Measurements from ENCODE around the gene FSCN2. TPM values are rescaled to one million over a fixed set of nuclear protein-coding genes. Genes with fewer than 3 reads are reported as not detected.
A peak's percentile ranks its signal among the peaks of the same experiment; 100 is the strongest.

FSCN2 gene
- total and polyA plus RNA-seq, 2 donors (not counting 3 experiments of a cell fraction or from before 2014, with no cell fraction given) = 0.32 to 0.71 TPM

GRCh38 chr17:81551458-81552243 lies 23.5 kb downstream of the FSCN2 start:
- no peaks in the 10 kb centered on the region for H3K9me3 ChIP-seq (replicated peaks; ENCODE audit: control insufficient read depth, insufficient read depth, low read length)
- DNase-seq (ENCODE audit: low read depth, low spot score) (peak; percentile 69), FAIRE-seq (no peak)
- peaks cover 33% of the 10 kb centered on the region for H3K79me2 ChIP-seq (ENCODE audit: control insufficient read depth, insufficient read depth, low read length)
- no peaks in the 10 kb centered on the region for H3K9me1 ChIP-seq (replicated peaks; ENCODE audit: control insufficient read depth, extremely low read depth, insufficient read depth, low read length)
- POLR2A ChIA-PET = interaction anchor here (0.8 to 1.0 kb wide), 3 partner anchors 10 to 15 kb away, joined by 4 to 6 read pairs (median 6); no protein-coding TSS in a partner anchor
- H3K4me1 ChIP-seq (ENCODE audit: control insufficient read depth, extremely low read depth, insufficient read depth, low read length) = peaks cover 33% of the 10 kb centered on the region
- BruUV-seq (replicated peaks) = no TSS peak
- CTCF ChIA-PET = interaction anchor here (0.9 to 2.6 kb wide), 10 partner anchors 8 to 297 kb away, joined by 3 to 16 read pairs (median 4); no protein-coding TSS in a partner anchor
- peaks cover 4 to 34% of the 10 kb centered on the region in 2 experiments for H3K36me3 ChIP-seq (ENCODE audit: control insufficient read depth in 2 of 2, extremely low read depth in 1 of 2, insufficient read depth in 2 of 2, low read length in 2 of 2)
- peak overlapping the region; percentile 61 for H3K4me2 ChIP-seq (ENCODE audit: insufficient read depth, low read length)
- TF ChIP-seq EZH2 (IDR thresholded peaks at IDR 0.05; ENCODE audit: borderline replicate concordance, low read depth, low read length, severe bottlenecking) = no peak
- TF ChIP-seq MAX (IDR thresholded peaks at IDR 0.05; ENCODE audit: insufficient read depth, insufficient read length) = no peak
- TF ChIP-seq POLR2A (IDR thresholded peaks at IDR 0.05; ENCODE audit: low read depth, low read length) = peak; percentile 28
- TF ChIP-seq POLR2AphosphoS5 (IDR thresholded peaks at IDR 0.05; ENCODE audit: insufficient read depth, low read depth, low read length) = no peak
- no peak for TF ChIP-seq JUN (IDR thresholded peaks at IDR 0.05; ENCODE audit: borderline replicate concordance, insufficient read depth, insufficient read length, low read depth)
- no peak for TF ChIP-seq MYC (IDR thresholded peaks at IDR 0.05; ENCODE audit: low read depth, low read length)
- no peak for TF ChIP-seq FOS (IDR thresholded peaks at IDR 0.05; ENCODE audit: borderline replicate concordance, insufficient read depth, low read length)
- peak overlapping the region; percentile 64 for H3K9ac ChIP-seq (replicated peaks; ENCODE audit: extremely low read depth, insufficient read depth, low read length)
- intact Hi-C loops (cut with micrococcal nuclease) (loop anchor here (2.0 kb wide), 1 partner anchor 25 kb away; no protein-coding TSS in a partner anchor), dilution Hi-C loops (cut with MboI; ENCODE audit: extremely low pct_ligation_motif_present, low sequenced_read_pairs) (no loop called here)
- peak overlapping the region; percentile 70 for H2AFZ ChIP-seq (ENCODE audit: low read depth, low read length)
- H4K20me1 ChIP-seq (replicated peaks; ENCODE audit: control insufficient read depth, extremely low read depth, insufficient read depth, low read length) = no peaks in the 10 kb centered on the region
- H3K27ac ChIP-seq (ENCODE audit: insufficient read depth, low read depth, low read length) = peak overlapping the region; percentile 79
- peak overlapping the region; percentile 61 to 93 (median 72) for H3K4me3 ChIP-seq (replicated peaks in 1 of 3; ENCODE audit: insufficient read depth in 1 of 3, low read depth in 1 of 3, low read length in 3 of 3)
- H3K27me3 ChIP-seq (ENCODE audit: control insufficient read depth in 2 of 2, insufficient read depth in 2 of 2, low read length in 2 of 2) = no peaks in the 10 kb centered on the region

Measured in endothelial cell of umbilical vein (primary cell).